ENCODE results near the gene MPIG6B. TPM values are rescaled to one million over a fixed set of nuclear protein-coding genes. Genes with fewer than 3 reads are reported as not detected.

Gene MPIG6B
- total RNA-seq, 2 donors from 2014 or later = 0.52 to 1.1 TPM

GRCh38 chr6:31775184-31775583, 52.0 kb downstream of the MPIG6B start:
- no peak for DNase-seq (ENCODE audit: low spot score)
- intact Hi-C loops (cut with DNase I) = loop anchor here in 1 of 2 donors (10.0 kb wide), 1 partner anchor 1010 kb away; no protein-coding TSS in a partner anchor

GRCh38 chr6:31775633-31776484, 52.7 kb downstream of the MPIG6B start:
- intact Hi-C loops (cut with DNase I) = loop anchor here in 1 of 2 donors (10.0 kb wide), 1 partner anchor 1009 kb away; no protein-coding TSS in a partner anchor
- DNase-seq (ENCODE audit: low spot score) = no peak

Small RNAs within 50 kb of the gene (microRNA-seq; reads per million reads assigned to microRNA genes)
- 0.26 to 0.65 reads per million in 2 donors for gene MIR4646 (ENCODE audit: borderline microRNAs expressed in 2 of 2)

Other genes with a start within 250 kb of the MPIG6B start
- 1 to 10 TPM; 2.9 to 4.1 TPM for gene MICB, start 225.2 kb upstream of the MPIG6B start, total RNA-seq
- not detected for gene MCCD1, start 194.4 kb upstream of the MPIG6B start, total RNA-seq
- 100 to 1,000 TPM; 165 to 180 TPM for gene DDX39B, start 181.4 kb upstream of the MPIG6B start, total RNA-seq
- 1 to 10 TPM in 1 of 2 donors, under 1 TPM in 1; 0.43 to 1.2 TPM for gene ATP6V1G2, start 176.8 kb upstream of the MPIG6B start, total RNA-seq
- 10 to 100 TPM; 12.0 to 13.2 TPM for gene NFKBIL1, start 175.8 kb upstream of the MPIG6B start, total RNA-seq
- gene LTA, start 151.1 kb upstream of the MPIG6B start, total RNA-seq = not detected
- gene TNF, start 147.8 kb upstream of the MPIG6B start, total RNA-seq = under 1 TPM; 0.81 to 0.93 TPM
- 1 to 10 TPM in 1 of 2 donors, under 1 TPM in 1; 0.90 to 1.6 TPM for gene LTB, start 140.9 kb upstream of the MPIG6B start, total RNA-seq
- gene LST1, start 137.1 kb upstream of the MPIG6B start, total RNA-seq = 10 to 100 TPM in 1 of 2 donors, 1 to 10 TPM in 1; 9.2 to 24.8 TPM
- not detected for gene NCR3, start 130.4 kb upstream of the MPIG6B start, total RNA-seq
- gene AIF1, start 108.1 kb upstream of the MPIG6B start, total RNA-seq = 10 to 100 TPM; 18.1 to 68.7 TPM
- 100 to 1,000 TPM; 119 to 133 TPM for gene PRRC2A, start 102.7 kb upstream of the MPIG6B start, total RNA-seq
- 100 to 1,000 TPM; 146 to 193 TPM for gene BAG6, start 70.7 kb upstream of the MPIG6B start, total RNA-seq
- gene APOM, start 67.5 kb upstream of the MPIG6B start, total RNA-seq = 1 to 10 TPM in 1 of 2 donors, under 1 TPM in 1; 0.60 to 1.2 TPM
- gene C6orf47, start 62.6 kb upstream of the MPIG6B start, total RNA-seq = 10 to 100 TPM; 18.8 to 19.3 TPM
- gene GPANK1, start 58.4 kb upstream of the MPIG6B start, total RNA-seq = 10 to 100 TPM in 1 of 2 donors, 1 to 10 TPM in 1; 7.8 to 10.1 TPM
- 10 to 100 TPM; 85.2 to 90.4 TPM for gene CSNK2B, start 57.3 kb upstream of the MPIG6B start, total RNA-seq
- gene LY6G5B, start 53.4 kb upstream of the MPIG6B start, total RNA-seq = 1 to 10 TPM; 9.5 to 9.8 TPM
- 1 to 10 TPM; 1.7 to 1.9 TPM for gene LY6G5C, start 42.3 kb upstream of the MPIG6B start, total RNA-seq
- 10 to 100 TPM; 38.3 to 39.4 TPM for gene ABHD16A, start 20.0 kb upstream of the MPIG6B start, total RNA-seq
- not detected for gene LY6G6F, start 16.5 kb upstream of the MPIG6B start, total RNA-seq
- not detected for gene LY6G6D, start 8.0 kb upstream of the MPIG6B start, total RNA-seq
- not detected for gene LY6G6C, start 1.6 kb upstream of the MPIG6B start, total RNA-seq
- gene DDAH2, start 5.9 kb downstream of the MPIG6B start, total RNA-seq = 10 to 100 TPM; 88.3 to 97.4 TPM
- 100 to 1,000 TPM; 272 to 402 TPM for gene CLIC1, start 13.2 kb downstream of the MPIG6B start, total RNA-seq
- 1 to 10 TPM; 7.7 to 9.8 TPM for gene MSH5, start 16.6 kb downstream of the MPIG6B start, total RNA-seq
- gene SAPCD1, start 39.3 kb downstream of the MPIG6B start, total RNA-seq = not detected
- under 1 TPM; 0.37 to 0.48 TPM for gene VWA7, start 54.0 kb downstream of the MPIG6B start, total RNA-seq
- 10 to 100 TPM; 49.0 to 60.8 TPM for gene VARS1, start 72.4 kb downstream of the MPIG6B start, total RNA-seq
- 10 to 100 TPM; 38.7 to 39.7 TPM for gene LSM2, start 83.6 kb downstream of the MPIG6B start, total RNA-seq
- 1 to 10 TPM; 1.4 to 1.7 TPM for gene HSPA1L, start 91.9 kb downstream of the MPIG6B start, total RNA-seq
- gene HSPA1A, start 92.2 kb downstream of the MPIG6B start, total RNA-seq = 100 to 1,000 TPM; 157 to 187 TPM
- gene HSPA1B, start 104.4 kb downstream of the MPIG6B start, total RNA-seq = 100 to 1,000 TPM in 1 of 2 donors, 10 to 100 TPM in 1; 89.8 to 106 TPM
- gene NEU1, start 139.4 kb downstream of the MPIG6B start, total RNA-seq = 10 to 100 TPM; 22.2 to 29.0 TPM
- under 1 TPM; 0.33 to 0.65 TPM for gene SLC44A4, start 155.6 kb downstream of the MPIG6B start, total RNA-seq
- gene EHMT2, start 174.3 kb downstream of the MPIG6B start, total RNA-seq = 10 to 100 TPM; 24.0 to 26.8 TPM
- gene ZBTB12, start 178.7 kb downstream of the MPIG6B start, total RNA-seq = 1 to 10 TPM; 3.6 to 4.2 TPM
- 10 to 100 TPM; 14.0 to 59.6 TPM for gene C2, start 204.3 kb downstream of the MPIG6B start, total RNA-seq
- gene CFB, start 222.7 kb downstream of the MPIG6B start, total RNA-seq = 10 to 100 TPM; 35.8 to 83.3 TPM
- gene NELFE, start 235.6 kb downstream of the MPIG6B start, total RNA-seq = 10 to 100 TPM; 41.6 to 52.0 TPM
- gene SKIC2, start 235.8 kb downstream of the MPIG6B start, total RNA-seq = 10 to 100 TPM; 41.6 to 42.9 TPM
- gene DXO, start 248.8 kb downstream of the MPIG6B start, total RNA-seq = 10 to 100 TPM; 14.5 to 15.5 TPM

Measured in posterior vena cava (tissue), 2 donors.